Skeletal muscle cell (primary cell): ENCODE data around the gene IL23R.

Experiments used
- DNase-seq: peaks from one replicate; pipeline ENCODE4 v3.0.0-alpha.2; 2010; ENCODE audit warnings: low read depth
- H3K4me3 ChIP-seq: 2 replicates; pipeline ENCODE4 v1.5.1; 2011; ENCODE audit warnings: low read depth, mild to moderate bottlenecking, control low read depth, low read length, moderate library complexity

The IL23R gene

GRCh38 chr1:67224856-67225255, 58.6 kb downstream of the IL23R start:
- H3K4me3 ChIP-seq = no peak overlapping the region
- DNase-seq = no peak

- no peak for DNase-seq
- no peak overlapping the region for H3K4me3 ChIP-seq
Observed at GRCh38 chr1:67226688-67227087, 60.4 kb downstream of the IL23R start.

GRCh38 chr1:67227196-67227595, 60.9 kb downstream of the IL23R start:
- H3K4me3 ChIP-seq = no peak overlapping the region
- no peak for DNase-seq

GRCh38 chr1:67228791-67229190, 62.5 kb downstream of the IL23R start:
- DNase-seq = no peak
- no peak overlapping the region for H3K4me3 ChIP-seq

- no peak overlapping the region for H3K4me3 ChIP-seq
- DNase-seq = no peak
Observed at GRCh38 chr1:67230539-67230938, 64.3 kb downstream of the IL23R start.

GRCh38 chr1:67236277-67236676, 70.0 kb downstream of the IL23R start:
- no peak for DNase-seq
- H3K4me3 ChIP-seq = no peak overlapping the region

GRCh38 chr1:67239738-67240137, 73.5 kb downstream of the IL23R start:
- no peak for DNase-seq
- no peak overlapping the region for H3K4me3 ChIP-seq

GRCh38 chr1:67241200-67241746, 75.0 kb downstream of the IL23R start:
- no peak for DNase-seq
- H3K4me3 ChIP-seq = no peak overlapping the region

GRCh38 chr1:67242016-67242415, 75.8 kb downstream of the IL23R start:
- DNase-seq = no peak
- no peak overlapping the region for H3K4me3 ChIP-seq

GRCh38 chr1:67250051-67250653, 83.9 kb downstream of the IL23R start:
- H3K4me3 ChIP-seq = no peak overlapping the region
- DNase-seq = no peak

- DNase-seq = peak; percentile 9
- no peak overlapping the region for H3K4me3 ChIP-seq
Observed at GRCh38 chr1:67256291-67257172, 90.3 kb downstream of the IL23R start.

GRCh38 chr1:67257173-67257535, 90.9 kb downstream of the IL23R start:
- DNase-seq = no peak

GRCh38 chr1:67261680-67262079, 95.4 kb downstream of the IL23R start:
- no peak for DNase-seq
- H3K4me3 ChIP-seq = no peak overlapping the region

More at GRCh38 chr1:67257173-67257535, 90.9 kb downstream of the IL23R start:
- no peak overlapping the region for H3K4me3 ChIP-seq

- DNase-seq = no peak
- no peak overlapping the region for H3K4me3 ChIP-seq
Observed at GRCh38 chr1:67262735-67263134, 96.5 kb downstream of the IL23R start.

GRCh38 chr1:67264152-67264551, 97.9 kb downstream of the IL23R start:
- no peak overlapping the region for H3K4me3 ChIP-seq
- no peak for DNase-seq

- no peak overlapping the region for H3K4me3 ChIP-seq
- DNase-seq = no peak
Observed at GRCh38 chr1:67264899-67265298, 98.6 kb downstream of the IL23R start.

- no peak overlapping the region for H3K4me3 ChIP-seq
- DNase-seq = no peak
Observed at GRCh38 chr1:67269061-67269460, 102.8 kb downstream of the IL23R start.

- H3K4me3 ChIP-seq = no peak overlapping the region
- no peak for DNase-seq
Observed at GRCh38 chr1:67270541-67270940, 104.3 kb downstream of the IL23R start.

- no peak overlapping the region for H3K4me3 ChIP-seq
- DNase-seq = no peak
Observed at GRCh38 chr1:67273591-67273990, 107.3 kb downstream of the IL23R start.

- DNase-seq = no peak
- H3K4me3 ChIP-seq = no peak overlapping the region
Observed at GRCh38 chr1:67274623-67275325, 108.5 kb downstream of the IL23R start.
